ENCODE data around the gene ARHGEF12. TPM values are rescaled to one million over a fixed set of nuclear protein-coding genes. Genes with fewer than 3 reads are reported as not detected.

The ARHGEF12 gene
- polyA plus RNA-seq, 3 donors = 0.25 to 0.87 (median 0.27) TPM

- no peaks in the 10 kb centered on the region for H3K4me1 Mint-ChIP-seq
- 83% methylated on average over 1 of the region's 5 CpGs for WGBS (ENCODE audit: insufficient coverage)
Observed at GRCh38 chr11:120441592-120441991, 105.4 kb downstream of the ARHGEF12 start.

GRCh38 chr11:120442031-120442430 lies 105.8 kb downstream of the ARHGEF12 start:
- no peak for DNase-seq
- intact Hi-C loops (cut with micrococcal nuclease) = no loop called here
- no peak overlapping the region for H2AFZ ChIP-seq (ENCODE audit: insufficient read depth, low read depth, low read length, poor library complexity, severe bottlenecking)
- Mint-ChIP-seq H3K36me3 (no peaks in the 10 kb centered on the region), H3K27me3 (ENCODE audit: low read depth in 3 of 3) (peaks cover 1 to 9% (median 6%) of the 10 kb centered on the region in 3 donors), H3K9me3 (no peaks in the 10 kb centered on the region), H3K4me3 (no peak overlapping the region), H3K4me1 (no peaks in the 10 kb centered on the region), H3K27ac (no peak overlapping the region)
- no peaks in the 10 kb centered on the region for H4K20me1 ChIP-seq (ENCODE audit: insufficient read depth, low read length)
- no peaks in the 10 kb centered on the region for H3K27me3 ChIP-seq (ENCODE audit: control insufficient read depth in 2 of 2, insufficient read depth in 2 of 2, low read length in 2 of 2)
- H3K9ac ChIP-seq (ENCODE audit: insufficient read depth, low read length, poor library complexity, severe bottlenecking) = no peak overlapping the region
- H3K27ac ChIP-seq (ENCODE audit: low read depth in 1 of 2, low read length in 2 of 2) = no peak overlapping the region
- no peaks in the 10 kb centered on the region for H3K9me3 ChIP-seq (replicated peaks in 1 of 2; ENCODE audit: control insufficient read depth in 1 of 2, insufficient read depth in 1 of 2, low read length in 2 of 2)
- TF ChIP-seq, protein P1, sequence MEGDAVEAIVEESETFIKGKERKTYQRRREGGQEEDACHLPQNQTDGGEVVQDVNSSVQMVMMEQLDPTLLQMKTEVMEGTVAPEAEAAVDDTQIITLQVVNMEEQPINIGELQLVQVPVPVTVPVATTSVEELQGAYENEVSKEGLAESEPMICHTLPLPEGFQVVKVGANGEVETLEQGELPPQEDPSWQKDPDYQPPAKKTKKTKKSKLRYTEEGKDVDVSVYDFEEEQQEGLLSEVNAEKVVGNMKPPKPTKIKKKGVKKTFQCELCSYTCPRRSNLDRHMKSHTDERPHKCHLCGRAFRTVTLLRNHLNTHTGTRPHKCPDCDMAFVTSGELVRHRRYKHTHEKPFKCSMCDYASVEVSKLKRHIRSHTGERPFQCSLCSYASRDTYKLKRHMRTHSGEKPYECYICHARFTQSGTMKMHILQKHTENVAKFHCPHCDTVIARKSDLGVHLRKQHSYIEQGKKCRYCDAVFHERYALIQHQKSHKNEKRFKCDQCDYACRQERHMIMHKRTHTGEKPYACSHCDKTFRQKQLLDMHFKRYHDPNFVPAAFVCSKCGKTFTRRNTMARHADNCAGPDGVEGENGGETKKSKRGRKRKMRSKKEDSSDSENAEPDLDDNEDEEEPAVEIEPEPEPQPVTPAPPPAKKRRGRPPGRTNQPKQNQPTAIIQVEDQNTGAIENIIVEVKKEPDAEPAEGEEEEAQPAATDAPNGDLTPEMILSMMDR (IDR thresholded peaks at IDR 0.05) = no peak
- no peaks in the 10 kb centered on the region for H3K79me2 ChIP-seq (ENCODE audit: insufficient read depth, low read length)
- no peaks in the 10 kb centered on the region for H3K4me1 ChIP-seq (ENCODE audit: control insufficient read depth in 1 of 2, insufficient read depth in 2 of 2, low read length in 2 of 2)
- no CpG with 5 or more reads among the region's 3 CpGs for WGBS (ENCODE audit: insufficient coverage)
- no peak overlapping the region for H3K4me3 ChIP-seq (replicated peaks in 1 of 3; ENCODE audit: low read depth in 2 of 3, low read length in 3 of 3)
- no peak overlapping the region for H3K4me2 ChIP-seq (replicated peaks; ENCODE audit: extremely low read depth, low read length, poor library complexity, severe bottlenecking)
- no peaks in the 10 kb centered on the region for H3K36me3 ChIP-seq (replicated peaks in 1 of 2; ENCODE audit: control insufficient read depth in 1 of 2, insufficient read depth in 2 of 2, low read length in 2 of 2)

More at GRCh38 chr11:120441592-120441991, 105.4 kb downstream of the ARHGEF12 start:
- Mint-ChIP-seq H3K27ac (no peak overlapping the region), H3K36me3 (no peaks in the 10 kb centered on the region), H3K27me3 (ENCODE audit: low read depth in 3 of 3) (peaks cover 1 to 6% (median 4%) of the 10 kb centered on the region in 3 donors), H3K4me3 (no peak overlapping the region), H3K9me3 (no peaks in the 10 kb centered on the region)
- Histone ChIP-seq H3K36me3 (replicated peaks in 1 of 2; ENCODE audit: control insufficient read depth in 1 of 2, insufficient read depth in 2 of 2, low read length in 2 of 2) (no peaks in the 10 kb centered on the region), H3K4me2 (replicated peaks; ENCODE audit: extremely low read depth, low read length, poor library complexity, severe bottlenecking) (no peak overlapping the region), H3K27me3 (ENCODE audit: control insufficient read depth in 2 of 2, insufficient read depth in 2 of 2, low read length in 2 of 2) (no peaks in the 10 kb centered on the region), H3K9me3 (replicated peaks in 1 of 2; ENCODE audit: control insufficient read depth in 1 of 2, insufficient read depth in 1 of 2, low read length in 2 of 2) (no peaks in the 10 kb centered on the region), H3K79me2 (ENCODE audit: insufficient read depth, low read length) (no peaks in the 10 kb centered on the region), H3K4me1 (ENCODE audit: control insufficient read depth in 1 of 2, insufficient read depth in 2 of 2, low read length in 2 of 2) (no peaks in the 10 kb centered on the region), H2AFZ (ENCODE audit: insufficient read depth, low read depth, low read length, poor library complexity, severe bottlenecking) (no peak overlapping the region), H4K20me1 (ENCODE audit: insufficient read depth, low read length) (no peaks in the 10 kb centered on the region), H3K4me3 (replicated peaks in 1 of 3; ENCODE audit: low read depth in 2 of 3, low read length in 3 of 3) (no peak overlapping the region), H3K27ac (ENCODE audit: low read depth in 1 of 2, low read length in 2 of 2) (no peak overlapping the region), H3K9ac (ENCODE audit: insufficient read depth, low read length, poor library complexity, severe bottlenecking) (no peak overlapping the region)
- intact Hi-C loops (cut with micrococcal nuclease) = no loop called here
- TF ChIP-seq, protein P1 (IDR thresholded peaks at IDR 0.05) = no peak
- DNase-seq = no peak
